Measurements from ENCODE around the gene VWF.

GRCh38 chr12:6046511-6047180 is 77.8 kb downstream of the VWF start:
- TF ChIP-seq CTCF (IDR thresholded peaks at IDR 0.05), result no peak
- no peak for TF ChIP-seq POLR2A (IDR thresholded peaks at IDR 0.05)
